Suprapubic skin (tissue), 4 donors: Measurements from ENCODE around the gene RFPL2. TPM values are rescaled to one million over a fixed set of nuclear protein-coding genes. Genes with fewer than 3 reads are reported as not detected.
"Not testable (repeated sequence)": the region's sequence is repeated elsewhere in the genome, so short reads cannot be mapped to it uniquely, and the experiment has no call there.

Source experiments
- DNase-seq, 2 donors: peaks; one replicate each; pipeline ENCODE4 v3.0.0-alpha.2; 2019; ENCODE audit warnings: low spot score in 2 of 2
- H3K27ac ChIP-seq: fragments of 200-600 bp; sonication (generic); one replicate; pipeline ENCODE4 v1.5.1; 2019
- H3K27me3 ChIP-seq: fragments of 200-600 bp; sonication (generic); one replicate; pipeline ENCODE4 v1.5.1; 2019
- H3K36me3 ChIP-seq: fragments of 200-600 bp; sonication (generic); one replicate; pipeline ENCODE4 v1.5.1; 2019
- H3K4me1 ChIP-seq: fragments of 200-600 bp; sonication (generic); one replicate; pipeline ENCODE4 v1.5.1; 2019
- H3K4me3 ChIP-seq: fragments of 200-600 bp; sonication (generic); one replicate; pipeline ENCODE4 v1.5.1; 2019; ENCODE audit warnings: mild to moderate bottlenecking
- H3K9me3 ChIP-seq: fragments of 200-600 bp; sonication (generic); one replicate; pipeline ENCODE4 v1.5.1; 2019
- EP300 ChIP-seq: sonication (generic); formaldehyde crosslinking; IDR thresholded peaks from one replicate; pipeline ENCODE4 v1.6.1; 2017; ENCODE audit warnings: antibody characterized with exemption
- POLR2A ChIP-seq, 2 donors: fragments of 450-650 bp; IDR thresholded peaks; one replicate each; pipeline ENCODE4 v1.6.1; 2017; ENCODE audit warnings: antibody characterized with exemption in 2 of 2, mild to moderate bottlenecking in 2 of 2, moderate library complexity in 2 of 2
- POLR2AphosphoS5 ChIP-seq, 3 donors: sonication (generic); formaldehyde crosslinking; IDR thresholded peaks; one replicate each; pipeline ENCODE4 v1.6.1; 2017; ENCODE audit warnings: antibody characterized with exemption in 3 of 3
- WGBS: methylation state at CpG from one replicate; pipeline ENCODE4 v1.1.5; 2018; 5-methylcytosine and 5-hydroxymethylcytosine counted together
- total RNA-seq, 4 donors: library from RNA; depleted of rRNA; stranded (reverse); fragments of >200 nt; gene quantifications; one replicate each; pipeline ENCODE4 v1.1.0, GENCODE V29; 2016
- TF ChIP-seq, protein P1 (sequence below), 2 donors: fragments of 200-600 bp in 1 of 2; fragments of 450-650 bp in 1 of 2; sonication (generic) in 1 of 2; IDR thresholded peaks; one replicate each; pipeline ENCODE4 v1.5.1; 2016 to 2019; ENCODE audit warnings: antibody characterized with exemption in 2 of 2, mild to moderate bottlenecking in 1 of 2, moderate library complexity in 1 of 2

RFPL2 gene
- total RNA-seq, 4 donors from 2014 or later = not detected

DNA sequence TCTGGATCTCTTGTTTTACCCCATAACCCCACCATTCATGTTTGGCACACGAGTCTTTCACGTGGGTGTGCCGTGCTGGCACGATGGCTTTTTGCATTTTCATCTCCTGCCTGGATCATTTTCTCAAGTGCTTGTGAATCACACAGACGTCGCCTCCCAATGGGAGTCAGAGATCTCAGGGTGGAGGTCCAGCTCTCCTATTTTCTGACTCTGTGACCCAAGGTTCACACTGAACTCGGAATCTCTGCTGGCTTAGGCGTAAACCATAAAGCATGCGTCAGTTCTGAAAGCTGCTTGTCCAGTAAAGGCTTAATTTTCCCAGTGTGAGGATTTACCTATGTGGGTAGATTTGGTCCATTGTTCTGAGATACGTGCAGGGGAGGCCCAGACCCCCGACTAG, 29.8 kb downstream of the RFPL2 start:
- 74% methylated on average over 11 of the region's 11 CpGs for WGBS
- Histone ChIP-seq H3K9me3 (no peaks in the 10 kb centered on the region), H3K4me3 (no peak overlapping the region), H3K27me3 (peaks cover 65% of the 10 kb centered on the region), H3K27ac (no peak overlapping the region), H3K4me1 (peaks cover 7% of the 10 kb centered on the region), H3K36me3 (no peaks in the 10 kb centered on the region)
- no peak for TF ChIP-seq EP300
- TF ChIP-seq POLR2A (IDR thresholded peaks at IDR 0.05) = no peak
- TF ChIP-seq, protein P1, sequence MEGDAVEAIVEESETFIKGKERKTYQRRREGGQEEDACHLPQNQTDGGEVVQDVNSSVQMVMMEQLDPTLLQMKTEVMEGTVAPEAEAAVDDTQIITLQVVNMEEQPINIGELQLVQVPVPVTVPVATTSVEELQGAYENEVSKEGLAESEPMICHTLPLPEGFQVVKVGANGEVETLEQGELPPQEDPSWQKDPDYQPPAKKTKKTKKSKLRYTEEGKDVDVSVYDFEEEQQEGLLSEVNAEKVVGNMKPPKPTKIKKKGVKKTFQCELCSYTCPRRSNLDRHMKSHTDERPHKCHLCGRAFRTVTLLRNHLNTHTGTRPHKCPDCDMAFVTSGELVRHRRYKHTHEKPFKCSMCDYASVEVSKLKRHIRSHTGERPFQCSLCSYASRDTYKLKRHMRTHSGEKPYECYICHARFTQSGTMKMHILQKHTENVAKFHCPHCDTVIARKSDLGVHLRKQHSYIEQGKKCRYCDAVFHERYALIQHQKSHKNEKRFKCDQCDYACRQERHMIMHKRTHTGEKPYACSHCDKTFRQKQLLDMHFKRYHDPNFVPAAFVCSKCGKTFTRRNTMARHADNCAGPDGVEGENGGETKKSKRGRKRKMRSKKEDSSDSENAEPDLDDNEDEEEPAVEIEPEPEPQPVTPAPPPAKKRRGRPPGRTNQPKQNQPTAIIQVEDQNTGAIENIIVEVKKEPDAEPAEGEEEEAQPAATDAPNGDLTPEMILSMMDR (IDR thresholded peaks at IDR 0.05) = no peak
- no peak for TF ChIP-seq POLR2AphosphoS5 (IDR thresholded peaks at IDR 0.05)
- peak in 1 of 2 donors; percentile 44 for DNase-seq

DNA sequence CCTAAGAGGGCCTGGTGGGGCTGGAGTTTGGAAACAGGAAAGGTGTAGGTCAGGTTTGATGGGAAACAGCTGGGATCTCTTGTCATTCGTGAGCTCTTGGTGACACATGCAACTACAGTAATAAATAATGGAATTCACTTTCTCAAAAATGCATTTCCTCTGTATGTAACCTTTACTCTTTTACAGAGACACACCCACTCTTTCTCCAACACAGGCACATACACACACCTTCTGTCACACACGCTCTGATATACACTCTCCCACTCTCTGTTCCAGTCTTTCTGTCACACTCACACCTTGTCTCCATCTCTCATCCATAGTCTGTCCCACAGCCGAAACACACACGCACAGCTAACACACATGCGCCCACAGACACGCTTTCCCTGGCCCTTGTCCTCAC, 39.2 kb downstream of the RFPL2 start:
- H3K27me3 ChIP-seq = peaks cover 13% of the 10 kb centered on the region
- H3K27ac ChIP-seq = no peak overlapping the region
- TF ChIP-seq, protein P1 (IDR thresholded peaks at IDR 0.05) = no peak
- no peak for TF ChIP-seq EP300
- no peak for TF ChIP-seq POLR2A (IDR thresholded peaks at IDR 0.05)
- TF ChIP-seq POLR2AphosphoS5 (IDR thresholded peaks at IDR 0.05) = no peak
- no peaks in the 10 kb centered on the region for H3K9me3 ChIP-seq
- WGBS = 65% methylated on average over 6 of the region's 6 CpGs
- H3K4me3 ChIP-seq = no peak overlapping the region
- no peaks in the 10 kb centered on the region for H3K36me3 ChIP-seq
- no peaks in the 10 kb centered on the region for H3K4me1 ChIP-seq
- no peak for DNase-seq

DNA sequence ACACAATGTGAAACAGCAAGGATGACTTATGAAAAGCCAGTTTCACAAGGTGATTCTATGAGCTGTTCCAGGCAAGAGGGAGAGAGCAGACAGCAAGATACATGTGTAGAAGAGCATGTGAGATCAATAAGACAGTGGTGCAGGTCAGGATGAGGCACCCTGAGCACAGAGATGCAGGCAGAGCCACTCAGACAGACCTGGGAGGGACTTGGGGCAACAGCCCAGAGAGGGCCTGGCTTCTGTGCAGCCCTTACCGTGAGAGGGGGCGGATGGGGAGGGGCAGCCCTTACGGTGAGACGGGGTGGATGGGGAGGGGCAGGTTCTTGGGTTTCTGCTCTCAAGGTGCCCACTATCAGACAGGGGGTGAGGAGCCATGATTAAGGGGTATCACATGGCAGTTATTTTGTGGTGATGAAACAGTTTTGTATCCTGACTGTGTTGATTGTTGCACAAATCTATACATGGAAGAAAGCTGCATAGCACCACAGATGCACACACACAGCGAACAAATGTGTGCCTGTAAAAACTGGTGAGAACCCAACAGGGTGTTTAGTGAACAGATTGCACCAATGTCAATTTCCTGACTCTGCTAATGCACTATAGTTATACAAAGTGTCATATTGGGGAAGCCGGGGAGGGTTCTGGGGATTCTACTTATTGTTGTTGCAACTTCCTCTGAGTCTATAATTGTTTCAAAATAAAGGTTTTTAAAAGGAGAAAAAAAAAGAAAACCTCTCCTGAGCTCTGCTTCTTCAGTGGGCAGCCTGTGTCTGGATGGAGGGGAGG, 40.6 kb downstream of the RFPL2 start:
- TF ChIP-seq POLR2AphosphoS5 (IDR thresholded peaks at IDR 0.05) = no peak
- TF ChIP-seq EP300 = no peak
- TF ChIP-seq POLR2A (IDR thresholded peaks at IDR 0.05) = no peak
- TF ChIP-seq, protein P1 (IDR thresholded peaks at IDR 0.05) = no peak
- H3K4me1 ChIP-seq = no peaks in the 10 kb centered on the region
- WGBS = 34% methylated on average over 5 of the region's 6 CpGs
- no peaks in the 10 kb centered on the region for H3K36me3 ChIP-seq
- no peak overlapping the region for H3K4me3 ChIP-seq
- no peak for DNase-seq
- no peaks in the 10 kb centered on the region for H3K9me3 ChIP-seq
- H3K27ac ChIP-seq = no peak overlapping the region
- peaks cover 13% of the 10 kb centered on the region for H3K27me3 ChIP-seq

DNA sequence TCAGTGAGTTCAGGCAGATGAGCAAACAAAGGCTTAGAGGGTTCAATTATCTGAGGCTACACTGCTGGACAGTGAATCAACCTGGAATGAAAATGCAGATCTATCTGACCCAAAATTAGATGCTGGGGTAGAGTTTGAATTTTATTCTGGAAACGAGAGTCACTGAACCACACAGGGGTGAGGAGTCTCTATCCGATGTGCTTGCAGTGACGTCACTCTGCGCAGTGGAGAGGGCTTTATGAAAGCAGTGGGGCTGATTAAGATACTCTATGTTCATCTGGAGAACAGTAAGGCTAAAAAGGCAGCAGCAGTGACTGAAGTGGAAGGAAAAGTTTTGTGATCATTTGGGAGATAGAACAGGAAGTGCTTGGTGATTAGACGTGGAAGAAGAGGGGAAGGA, 44.5 kb downstream of the RFPL2 start:
- peaks cover 17% of the 10 kb centered on the region for H3K27me3 ChIP-seq
- 78% methylated on average over 5 of the region's 5 CpGs for WGBS
- not testable (repeated sequence) for DNase-seq, H3K36me3 ChIP-seq, H3K4me1 ChIP-seq, H3K27ac ChIP-seq, H3K4me3 ChIP-seq, H3K9me3 ChIP-seq

DNA sequence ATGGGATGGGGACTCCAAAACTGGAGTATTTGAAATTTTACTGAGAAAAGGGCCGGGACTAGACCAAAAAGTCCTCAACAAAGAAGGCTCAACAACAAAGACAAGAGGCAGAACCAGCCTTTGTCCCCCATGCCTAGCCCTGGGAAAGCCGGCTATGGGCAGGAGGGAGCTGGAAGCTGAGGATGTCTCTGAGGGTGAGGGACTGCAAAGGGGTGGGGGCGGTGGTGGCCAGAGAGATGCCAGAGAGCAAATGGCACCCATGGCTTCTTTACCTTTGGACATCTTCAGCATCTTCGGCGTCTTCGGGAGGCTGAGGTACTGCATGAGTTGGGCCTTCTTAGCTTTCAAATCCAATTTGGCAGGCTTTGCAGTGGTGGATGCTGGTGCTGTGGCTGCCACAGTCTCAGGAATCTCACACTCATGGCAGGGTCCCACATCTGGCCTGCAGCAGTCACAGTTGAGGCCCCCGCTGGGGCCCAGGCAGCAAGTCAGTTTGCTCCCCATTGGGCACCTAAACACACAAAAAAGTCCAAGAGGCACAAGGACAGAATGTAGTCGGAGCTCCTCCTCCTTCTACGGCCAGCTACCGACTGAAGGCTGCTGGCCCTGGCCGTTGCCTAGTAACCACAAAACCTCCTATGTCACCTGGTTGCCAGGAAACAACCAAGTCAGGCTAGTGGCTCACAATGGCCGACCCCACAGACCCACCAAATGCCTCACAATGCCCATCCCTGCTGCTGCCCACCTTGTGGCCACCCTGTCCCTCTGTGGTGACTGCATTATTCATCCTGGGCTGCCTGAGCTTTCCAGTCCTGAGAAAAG, 46.0 kb downstream of the RFPL2 start, which contains the start of gene C22orf42:
C22orf42 (minus strand) TSS at position 592 of the 822 bp plus-strand sequence; CDS start at position 504, 88 bp downstream.
- TF ChIP-seq, protein P1 (IDR thresholded peaks at IDR 0.05) = no peak
- no peak for TF ChIP-seq POLR2A (IDR thresholded peaks at IDR 0.05)
- no peak for TF ChIP-seq EP300
- no peak for TF ChIP-seq POLR2AphosphoS5 (IDR thresholded peaks at IDR 0.05)
- H3K27ac ChIP-seq = no peak within 1 kb of the TSS
- H3K36me3 ChIP-seq = no peaks in the 10 kb centered on the region
- no peaks in the 10 kb centered on the region for H3K9me3 ChIP-seq
- no peak for DNase-seq
- no peaks in the 10 kb centered on the region for H3K4me1 ChIP-seq
- 82% methylated on average over 11 of the region's 12 CpGs for WGBS
- H3K4me3 ChIP-seq = no peak within 1 kb of the TSS
- peaks cover 12% of the 10 kb centered on the region for H3K27me3 ChIP-seq

DNA sequence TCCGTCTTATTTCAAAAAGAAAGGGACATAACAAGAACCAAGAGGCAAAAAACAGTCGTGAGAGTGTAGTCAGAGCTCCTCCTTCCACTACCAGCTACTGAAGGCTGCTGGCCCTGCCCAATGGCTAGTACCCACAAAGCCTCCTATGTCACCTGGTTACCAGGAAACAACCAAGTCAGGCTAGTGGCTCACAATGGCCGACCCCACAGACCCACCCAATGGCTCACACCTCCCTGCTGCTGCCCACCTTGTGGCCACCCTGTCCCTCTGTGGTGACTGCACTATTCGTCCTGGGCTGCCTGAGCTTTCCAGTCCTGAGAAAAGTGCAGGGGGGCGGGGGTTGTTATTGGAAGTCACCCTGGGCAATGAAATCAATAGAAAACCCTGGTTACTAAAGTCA, 47.2 kb downstream of the RFPL2 start:
- not testable (repeated sequence) for DNase-seq, H3K36me3 ChIP-seq, H3K9me3 ChIP-seq, H3K4me1 ChIP-seq, H3K27ac ChIP-seq, H3K27me3 ChIP-seq, H3K4me3 ChIP-seq
- WGBS = 84% methylated on average over 5 of the region's 5 CpGs

DNA sequence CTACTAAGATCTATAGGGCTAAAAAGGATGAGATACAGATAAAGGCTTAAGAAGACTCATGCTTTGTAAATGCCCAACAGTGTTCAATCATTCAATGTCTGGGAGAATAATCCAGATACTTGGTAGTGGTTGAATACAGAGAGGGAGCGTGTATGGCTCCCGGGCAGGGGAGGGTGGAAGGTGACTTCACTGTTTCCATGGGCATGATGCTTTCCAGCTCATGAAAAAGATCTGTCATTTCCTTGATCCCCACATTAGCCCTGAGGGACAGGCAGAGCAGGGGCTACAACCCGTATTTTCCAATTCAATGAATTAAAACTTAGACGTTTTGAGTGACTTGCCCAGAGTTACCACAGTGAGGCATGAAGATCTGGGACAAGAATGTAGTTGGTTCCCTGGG, 50.1 kb downstream of the RFPL2 start:
- WGBS = 63% methylated on average over 4 of the region's 4 CpGs
- H3K4me3 ChIP-seq, H3K9me3 ChIP-seq, H3K4me1 ChIP-seq, H3K27me3 ChIP-seq, H3K27ac ChIP-seq, DNase-seq, H3K36me3 ChIP-seq: not testable (repeated sequence)

DNA sequence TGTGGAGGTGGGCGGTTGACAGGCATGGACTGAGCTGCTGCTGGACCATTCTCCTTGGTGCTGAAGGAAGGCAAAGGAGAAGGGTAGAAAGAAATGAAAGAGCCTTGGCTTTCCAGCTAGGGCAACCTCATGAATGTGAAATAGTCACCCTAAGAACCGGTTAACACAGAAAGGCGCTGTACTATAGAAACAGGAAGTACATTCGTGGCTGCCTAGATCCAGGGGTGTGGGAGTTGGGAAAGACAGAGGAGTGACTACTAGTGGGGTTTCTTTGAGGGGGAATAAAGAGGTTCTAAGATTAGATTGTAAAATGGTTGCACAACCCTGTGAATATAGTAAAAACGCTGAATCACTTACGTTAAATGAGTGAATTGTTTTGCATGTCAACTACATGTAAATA, 53.2 kb downstream of the RFPL2 start:
- not testable (repeated sequence) for DNase-seq, H3K4me3 ChIP-seq, H3K9me3 ChIP-seq, H3K36me3 ChIP-seq, H3K4me1 ChIP-seq, H3K27me3 ChIP-seq, H3K27ac ChIP-seq
- WGBS = 71% methylated on average over 6 of the region's 6 CpGs

DNA sequence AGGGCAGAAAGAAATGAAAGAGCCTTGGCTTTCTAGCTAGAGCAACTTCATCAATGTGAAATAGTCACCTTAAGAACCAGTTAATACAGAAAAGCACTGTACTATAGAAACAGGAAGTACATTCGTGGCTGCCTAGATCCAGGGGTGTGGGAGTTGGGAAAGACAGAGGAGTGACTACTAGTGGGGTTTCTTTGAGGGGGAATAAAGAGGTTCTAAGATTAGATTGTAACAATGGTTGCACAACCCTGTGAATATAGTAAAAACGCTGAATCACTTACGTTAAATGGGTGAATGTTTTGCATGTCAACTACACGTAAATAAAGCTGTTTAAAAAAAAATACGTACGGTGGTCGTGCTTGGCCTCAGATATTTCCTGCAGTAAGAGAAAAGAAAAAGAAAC, 54.2 kb downstream of the RFPL2 start:
- not testable (repeated sequence) for H3K27ac ChIP-seq, H3K4me3 ChIP-seq, H3K36me3 ChIP-seq, DNase-seq, H3K27me3 ChIP-seq, H3K9me3 ChIP-seq, H3K4me1 ChIP-seq
- 60% methylated on average over 7 of the region's 7 CpGs for WGBS
